Epithelial cell of proximal tubule (primary cell): ENCODE data around the gene TFAP2C. TPM values are rescaled to one million over a fixed set of nuclear protein-coding genes. Genes with fewer than 3 reads are reported as not detected.

Experiments used
- DNase-seq: peaks from one replicate; pipeline ENCODE4 v3.0.0-alpha.2; 2011; ENCODE audit warnings: low read depth
- H3K4me3 ChIP-seq: 2 replicates; pipeline ENCODE4 v1.5.1; 2011; ENCODE audit warnings: low read depth, mild to moderate bottlenecking, low read length
- CTCF ChIP-seq: conservative IDR thresholded peaks from 2 replicates; pipeline ENCODE4 v1.5.1; 2012; ENCODE audit warnings: low read depth, mild to moderate bottlenecking, low read length
- total RNA-seq: library from RNA; depleted of rRNA; stranded (reverse); fragments of >200 nt; gene quantifications from 2 replicates; pipeline ENCODE4 v1.2.3, GENCODE V29; 2015

The TFAP2C gene
- total RNA-seq, 1 donor from 2014 or later = 0.23 TPM

GRCh38 chr20:56630506-56631317 lies 1.6 kb downstream of the TFAP2C start:
- TF ChIP-seq CTCF = no peak
- no peak for DNase-seq
- peak overlapping the region; percentile 50 for H3K4me3 ChIP-seq

- no peak for DNase-seq
- peak overlapping the region; percentile 7 for H3K4me3 ChIP-seq
- TF ChIP-seq CTCF = no peak
These were observed 2.3 kb downstream of the TFAP2C start for GRCh38 chr20:56631318-56631989.

GRCh38 chr20:56631990-56632327 lies 2.9 kb downstream of the TFAP2C start:
- no peak overlapping the region for H3K4me3 ChIP-seq
- no peak for TF ChIP-seq CTCF
- no peak for DNase-seq

- no peak for DNase-seq
- no peak for TF ChIP-seq CTCF
These were observed 5.2 kb downstream of the TFAP2C start for GRCh38 chr20:56634307-56634706.

GRCh38 chr20:56634735-56635385 lies 5.8 kb downstream of the TFAP2C start:
- H3K4me3 ChIP-seq = no peak overlapping the region
- DNase-seq = no peak
- TF ChIP-seq CTCF = no peak

More at GRCh38 chr20:56634307-56634706, 5.2 kb downstream of the TFAP2C start:
- no peak overlapping the region for H3K4me3 ChIP-seq

- H3K4me3 ChIP-seq = no peak overlapping the region
- TF ChIP-seq CTCF = no peak
- DNase-seq = no peak
These were observed 7.6 kb downstream of the TFAP2C start for GRCh38 chr20:56636716-56637115.
